Measurements from ENCODE around the gene HSFX4.
"Not testable (repeated sequence)": the region's sequence is repeated elsewhere in the genome, so short reads cannot be mapped to it uniquely, and the experiment has no call there.

HSFX4 gene, protein sequence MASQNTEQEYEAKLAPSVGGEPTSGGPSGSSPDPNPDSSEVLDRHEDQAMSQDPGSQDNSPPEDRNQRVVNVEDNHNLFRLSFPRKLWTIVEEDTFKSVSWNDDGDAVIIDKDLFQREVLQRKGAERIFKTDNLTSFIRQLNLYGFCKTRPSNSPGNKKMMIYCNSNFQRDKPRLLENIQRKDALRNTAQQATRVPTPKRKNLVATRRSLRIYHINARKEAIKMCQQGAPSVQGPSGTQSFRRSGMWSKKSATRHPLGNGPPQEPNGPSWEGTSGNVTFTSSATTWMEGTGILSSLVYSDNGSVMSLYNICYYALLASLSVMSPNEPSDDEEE

DNA sequence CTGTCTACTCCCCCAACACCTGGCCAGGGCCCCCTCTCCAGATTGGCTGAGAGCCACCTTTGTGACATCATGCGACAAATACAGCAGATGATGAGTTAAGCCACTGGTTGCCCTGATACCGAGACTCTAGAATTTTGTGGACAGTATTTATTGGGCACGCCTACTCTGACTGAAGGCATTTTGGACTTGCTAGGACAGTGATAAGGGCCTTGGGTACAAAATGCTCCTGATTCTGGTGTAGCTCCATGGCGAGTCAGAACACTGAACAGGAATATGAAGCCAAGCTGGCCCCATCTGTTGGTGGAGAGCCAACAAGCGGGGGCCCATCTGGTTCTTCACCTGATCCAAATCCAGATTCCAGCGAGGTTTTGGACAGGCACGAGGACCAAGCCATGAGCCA lies at the start of gene HSFX4:
Gene HSFX4 (plus strand): TSS at position 174 of the 400 bp plus-strand sequence. CDS start 72 bp downstream, at position 246.
- DNase-seq = not testable (repeated sequence)

DNA sequence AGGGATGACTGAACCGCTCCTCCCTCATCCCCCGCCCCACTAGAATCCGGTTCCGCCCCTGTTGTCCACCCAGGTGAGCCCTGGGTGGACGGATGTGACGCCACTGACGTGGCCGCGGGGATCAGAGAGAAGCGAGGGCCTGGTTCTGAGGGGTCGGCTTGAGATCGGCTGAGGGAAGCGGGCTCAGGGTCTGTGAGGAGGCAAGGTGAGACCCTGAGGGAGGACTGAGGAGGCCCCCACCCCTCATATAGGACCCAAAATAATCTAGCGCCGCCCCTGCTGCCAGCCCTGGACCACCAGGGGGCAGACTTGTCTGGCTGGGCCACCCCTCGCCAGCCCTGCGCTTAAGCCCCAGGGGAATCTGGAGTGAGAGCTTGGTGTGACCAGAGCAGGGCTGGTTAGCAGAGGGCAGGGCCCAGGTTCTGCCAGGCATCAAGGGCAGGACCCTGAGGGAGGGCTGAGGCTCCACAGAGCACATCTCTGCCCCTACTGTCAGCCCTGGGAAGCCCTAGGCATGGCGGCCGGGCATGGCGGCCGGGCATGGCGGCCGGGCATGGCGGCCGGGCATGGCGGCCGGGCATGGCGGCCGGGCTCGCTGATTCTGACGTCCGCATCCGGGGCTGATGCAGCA lies 48.2 kb upstream of the HSFX4 start, which contains the start of gene MAGEA8:
Gene MAGEA8 (plus strand): TSS at position 103 of the 631 bp plus-strand sequence. CDS start 3,090 bp downstream, outside the sequence.
- DNase-seq = no peak

DNA sequence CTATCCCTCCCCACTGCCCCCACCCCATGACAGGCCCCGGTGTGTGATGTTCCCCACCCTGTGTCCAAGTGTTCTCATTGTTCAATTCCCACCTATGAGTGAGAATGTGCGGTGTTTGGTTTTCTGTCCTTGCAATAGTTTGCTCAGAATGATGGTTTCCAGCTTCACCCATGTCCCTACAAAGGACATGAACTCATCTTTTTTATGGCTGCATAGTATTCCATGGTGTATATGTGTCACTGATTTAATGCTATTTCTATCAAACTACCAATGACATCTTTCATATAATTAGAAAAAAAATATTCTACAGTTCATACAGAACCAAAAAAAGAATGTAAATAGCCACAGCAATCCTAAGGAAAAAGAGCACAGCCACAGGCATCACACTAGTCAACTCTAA lies 38.5 kb upstream of the HSFX4 start:
- DNase-seq = not testable (repeated sequence)

DNA sequence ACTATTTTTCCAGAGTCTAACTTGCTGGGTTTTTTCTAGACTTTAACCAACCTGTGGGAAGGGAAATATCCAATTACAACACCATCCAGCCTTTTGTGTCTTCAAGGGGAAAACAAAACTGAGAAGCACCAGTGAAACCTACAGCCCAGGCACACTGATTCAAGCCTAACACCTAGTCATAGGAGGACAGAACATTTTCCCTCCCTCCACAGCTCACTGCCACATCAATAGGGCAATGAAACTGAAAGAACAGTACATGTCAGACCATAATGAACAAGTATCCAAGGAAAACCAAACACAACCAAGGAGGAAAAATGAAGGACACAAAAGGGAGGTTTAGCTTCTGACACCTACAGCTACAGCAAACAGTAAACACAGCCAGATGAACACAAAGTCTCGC lies 30.8 kb upstream of the HSFX4 start:
- no peak for DNase-seq

DNA sequence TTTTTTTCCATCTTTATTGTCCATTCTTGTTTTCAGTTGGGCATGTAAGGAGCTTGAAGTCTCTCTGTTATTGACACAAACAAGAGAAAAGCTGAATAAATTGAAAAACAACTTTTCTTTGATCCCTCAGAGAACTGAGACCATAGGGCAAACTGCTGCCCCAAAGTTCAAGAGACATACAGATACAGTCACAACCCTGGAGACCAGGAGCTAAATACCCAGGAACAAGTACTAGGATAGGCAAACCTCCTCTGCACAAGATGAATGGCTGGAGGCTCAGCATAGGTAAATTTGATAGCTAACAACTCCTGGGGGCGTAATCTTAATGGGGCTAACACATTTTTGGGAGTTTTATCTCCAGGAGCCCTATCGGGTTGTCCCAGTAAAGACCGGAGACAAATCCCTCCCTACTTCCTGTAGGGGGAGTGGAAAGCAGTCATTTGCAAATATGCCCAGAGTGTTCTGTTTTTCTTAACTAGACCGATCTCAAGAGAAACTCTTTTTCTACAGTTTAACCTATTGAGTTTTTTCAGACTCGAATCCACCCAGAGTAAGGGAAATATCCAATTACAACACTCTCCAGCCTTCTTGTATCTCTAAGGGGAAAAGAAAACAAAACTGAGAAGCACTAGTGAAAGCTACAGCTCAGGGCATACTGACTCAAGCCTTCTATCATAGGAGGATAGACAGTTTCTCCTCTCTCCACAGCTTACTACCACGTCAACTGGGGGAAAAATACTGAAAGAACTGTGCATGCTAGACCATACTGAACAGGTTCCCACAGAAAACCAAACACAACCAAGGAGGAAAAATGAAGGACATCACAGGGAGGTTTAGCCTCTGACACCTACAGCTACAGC lies 25.3 kb upstream of the HSFX4 start:
- no peak for DNase-seq

DNA sequence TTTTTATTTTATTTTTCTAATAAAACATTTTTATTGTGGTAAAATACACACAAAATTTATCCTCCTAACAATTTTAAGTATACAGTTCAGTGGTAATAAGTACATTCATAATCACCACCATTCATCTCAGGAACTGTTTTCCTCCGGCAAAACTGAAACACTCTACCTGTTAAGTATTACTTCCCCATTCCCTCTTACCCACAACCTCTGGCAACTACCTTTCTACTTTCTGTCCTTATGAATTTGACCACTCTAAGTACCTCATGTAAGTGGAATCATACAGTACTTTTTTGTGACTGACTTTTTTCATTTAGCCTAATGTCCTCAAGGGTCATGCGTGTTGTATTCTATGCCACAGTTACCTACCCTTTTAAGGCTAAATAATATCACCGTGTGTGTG lies 21.1 kb upstream of the HSFX4 start:
- no peak for DNase-seq

DNA sequence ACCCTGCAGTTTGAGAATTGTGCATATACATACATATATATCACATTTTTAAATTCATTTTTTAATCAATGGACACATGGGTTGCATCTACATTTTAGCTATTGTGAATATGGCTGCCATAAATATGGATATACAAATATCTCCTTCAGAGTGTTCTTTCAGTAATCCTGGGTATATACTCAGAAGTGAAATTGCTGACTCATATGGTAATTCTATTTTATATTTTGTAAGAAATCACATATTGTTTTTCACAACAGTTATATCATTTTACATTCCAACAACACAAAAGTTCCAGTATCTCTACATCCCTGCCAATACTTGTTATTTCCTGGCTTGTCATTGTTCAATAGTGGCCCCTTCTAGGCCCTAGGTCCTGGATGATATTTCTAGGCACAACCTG lies 20.6 kb upstream of the HSFX4 start:
- DNase-seq = no peak

DNA sequence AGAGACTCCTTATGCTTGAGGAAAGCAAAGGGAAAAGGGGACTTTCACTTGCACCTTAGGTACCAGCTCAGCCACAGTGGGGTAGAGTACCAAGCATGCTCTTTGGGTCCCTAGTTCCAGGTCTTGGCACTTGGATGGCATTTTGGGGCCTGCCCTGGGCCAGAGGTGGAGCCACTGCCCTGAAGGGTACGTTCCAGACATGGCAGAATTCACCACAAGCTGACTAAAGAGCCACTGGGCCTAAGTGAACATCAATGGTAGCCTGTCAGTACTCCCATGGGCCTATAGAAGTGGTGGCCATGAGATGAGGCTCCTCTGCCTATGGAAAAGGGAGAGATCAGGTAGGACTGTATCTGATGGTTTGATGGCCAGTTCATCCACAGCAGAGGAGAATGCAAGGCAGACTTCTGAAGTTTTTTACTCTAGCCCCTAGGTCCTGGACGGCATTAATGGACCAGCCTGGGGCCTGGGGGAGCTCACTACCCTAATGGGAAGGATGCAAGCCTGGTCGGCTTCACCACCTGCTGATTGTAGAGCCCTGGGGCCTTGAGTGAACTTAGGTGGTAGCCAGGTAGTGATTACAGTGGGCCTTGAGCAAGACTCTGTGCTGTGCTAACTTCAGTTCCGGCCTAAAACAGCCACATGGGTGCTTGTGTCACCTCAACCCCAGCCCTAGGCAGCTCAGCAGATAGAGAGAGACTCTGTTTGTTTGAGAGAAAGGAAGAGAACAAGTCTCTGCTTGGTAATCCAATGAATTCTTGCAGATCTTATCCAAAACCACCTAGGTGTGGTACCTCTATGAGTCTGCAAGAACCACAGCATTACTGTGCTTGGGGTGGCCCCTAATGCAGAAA lies 19.8 kb upstream of the HSFX4 start:
- DNase-seq = no peak

DNA sequence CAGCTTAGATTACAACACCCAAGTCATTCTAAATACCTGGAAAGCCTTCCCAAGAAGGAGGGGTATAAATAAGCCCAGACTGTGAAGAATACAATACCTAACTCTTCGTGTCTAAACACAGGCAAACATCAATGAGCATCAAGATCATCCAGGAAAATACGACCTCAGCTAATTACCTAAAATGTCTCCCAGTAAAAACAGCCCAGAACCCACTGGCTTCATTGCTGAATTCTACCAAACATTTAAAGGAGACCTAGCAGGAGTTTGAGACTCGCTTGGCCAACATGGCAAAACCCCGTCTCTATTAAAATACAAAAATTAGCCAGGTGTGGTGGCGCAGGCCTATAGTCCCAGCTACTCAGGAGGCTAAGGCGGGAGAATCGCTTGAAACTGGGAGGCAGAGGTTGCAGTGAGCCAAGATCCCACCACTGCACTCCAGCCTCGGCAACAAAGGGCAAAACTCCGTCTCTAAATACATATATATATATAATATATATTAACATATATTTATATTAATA lies 19.1 kb upstream of the HSFX4 start:
- no peak for DNase-seq

DNA sequence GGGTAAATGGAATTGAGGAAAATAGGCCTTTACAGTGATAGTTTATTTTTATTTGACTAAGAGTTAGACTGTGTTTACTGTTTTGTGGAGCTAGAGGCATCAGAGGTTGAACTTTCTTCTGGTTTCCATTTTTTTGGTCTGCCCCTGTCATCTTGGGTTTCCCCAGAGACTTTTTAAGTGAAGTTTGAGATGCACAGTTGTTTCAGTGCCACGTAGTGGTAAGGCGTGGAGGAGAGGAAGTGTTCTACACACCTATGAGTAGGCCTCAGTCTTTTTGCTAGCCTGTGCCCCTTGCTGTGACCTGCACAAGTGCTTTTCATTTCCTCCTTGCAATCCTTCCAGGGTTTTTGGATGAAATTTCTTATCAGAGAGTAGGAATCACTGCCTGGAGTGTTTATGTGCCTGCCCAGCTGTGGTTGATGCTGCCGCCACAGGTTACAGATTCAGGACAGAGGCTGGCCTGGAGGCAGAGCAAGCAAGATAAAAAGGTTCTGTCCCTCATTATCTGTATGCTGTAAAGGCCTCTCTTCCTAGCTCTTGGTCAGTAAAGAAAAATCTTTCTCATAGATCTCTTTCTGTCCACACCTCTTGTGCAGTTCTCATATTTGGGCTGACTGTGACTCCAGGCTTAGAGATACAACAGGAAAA lies 12.5 kb upstream of the HSFX4 start:
- no peak for DNase-seq

DNA sequence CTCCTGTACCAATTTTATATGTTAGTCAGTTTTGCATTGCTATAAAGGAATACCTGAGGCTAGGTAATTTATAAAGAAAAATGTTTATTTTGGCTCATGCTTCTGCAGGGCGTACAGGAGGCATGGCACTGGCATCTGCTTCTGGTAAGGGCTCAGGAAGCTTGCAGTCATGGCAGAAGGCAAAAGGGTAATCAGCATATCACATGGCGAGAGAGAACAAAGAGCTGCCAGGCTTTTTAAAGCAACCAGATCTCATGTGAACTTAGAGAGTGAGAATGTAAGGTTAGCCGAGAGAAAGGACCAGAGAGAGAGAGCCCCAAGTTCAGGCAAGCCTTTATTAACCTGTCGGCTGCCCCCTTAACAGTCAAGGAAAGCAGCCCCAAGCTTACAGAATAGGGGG lies 5.5 kb upstream of the HSFX4 start:
- DNase-seq = not testable (repeated sequence)

DNA sequence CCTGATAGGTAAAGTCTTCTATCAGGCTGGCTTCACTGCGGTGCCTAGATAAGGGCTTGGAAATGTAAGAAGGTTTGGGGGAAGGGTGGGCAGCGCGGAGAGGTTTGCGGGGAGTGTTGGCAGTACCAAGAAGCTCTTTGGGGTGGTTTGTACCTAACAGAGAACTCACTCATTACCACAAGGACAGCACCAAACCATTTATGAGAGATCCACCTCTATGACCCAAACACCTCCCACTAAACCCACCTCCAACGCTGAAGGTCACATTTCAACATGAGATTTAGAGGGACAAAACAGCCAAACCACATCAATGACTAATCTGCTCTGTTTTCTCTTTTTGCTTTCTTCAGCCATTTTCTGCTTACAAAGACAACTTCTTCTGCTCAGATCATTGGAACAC lies 4.9 kb upstream of the HSFX4 start:
- not testable (repeated sequence) for DNase-seq

DNA sequence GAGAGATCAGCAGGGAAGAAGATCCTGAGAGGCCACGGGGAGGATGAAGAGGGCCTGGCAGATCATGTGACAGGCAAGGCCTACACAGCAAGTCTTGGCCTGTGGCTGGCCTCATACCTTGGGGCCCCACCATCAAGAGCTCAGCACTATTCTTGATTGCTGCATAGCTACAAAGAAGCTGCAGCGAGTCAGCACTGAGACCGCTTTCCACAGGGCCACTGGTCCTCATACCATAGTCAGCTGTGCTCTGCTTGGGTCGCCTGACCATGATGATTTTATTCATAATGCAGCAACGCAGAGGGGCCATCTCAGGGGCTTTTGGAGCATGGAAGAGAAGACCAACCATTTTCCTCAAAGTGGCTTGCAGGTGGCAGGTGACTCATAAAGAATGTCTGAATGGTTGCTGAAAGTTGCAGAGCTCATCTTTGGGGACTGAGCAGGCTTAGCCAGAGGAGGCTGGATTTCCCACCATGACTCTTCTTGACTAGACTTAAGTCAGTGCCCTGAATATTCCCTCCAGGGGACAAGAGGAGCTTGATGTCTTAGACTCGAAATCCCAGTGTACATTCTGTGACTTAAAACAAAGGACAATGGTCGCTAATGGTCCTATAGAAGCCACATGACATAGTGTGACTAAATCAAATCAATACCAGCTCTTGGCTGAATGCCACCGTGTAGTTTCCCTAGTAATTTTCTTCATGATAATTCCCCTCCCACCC lies 2.0 kb upstream of the HSFX4 start:
- DNase-seq = not testable (repeated sequence)

DNA sequence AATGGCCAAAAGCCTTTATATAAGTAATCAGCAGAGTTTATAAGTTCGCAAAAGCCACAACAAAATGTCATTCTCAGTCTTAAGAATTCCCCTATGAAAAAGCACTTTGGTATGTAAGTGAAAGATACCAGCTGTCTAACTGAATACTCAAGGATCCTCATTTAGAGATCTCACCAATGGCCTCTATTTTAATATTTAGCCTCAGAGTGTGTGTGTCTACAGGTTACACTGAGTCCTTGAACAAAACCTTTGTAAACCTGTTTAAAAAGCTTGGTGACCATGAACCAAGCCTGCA lies 1.5 kb upstream of the HSFX4 start:
- not testable (repeated sequence) for DNase-seq

DNA sequence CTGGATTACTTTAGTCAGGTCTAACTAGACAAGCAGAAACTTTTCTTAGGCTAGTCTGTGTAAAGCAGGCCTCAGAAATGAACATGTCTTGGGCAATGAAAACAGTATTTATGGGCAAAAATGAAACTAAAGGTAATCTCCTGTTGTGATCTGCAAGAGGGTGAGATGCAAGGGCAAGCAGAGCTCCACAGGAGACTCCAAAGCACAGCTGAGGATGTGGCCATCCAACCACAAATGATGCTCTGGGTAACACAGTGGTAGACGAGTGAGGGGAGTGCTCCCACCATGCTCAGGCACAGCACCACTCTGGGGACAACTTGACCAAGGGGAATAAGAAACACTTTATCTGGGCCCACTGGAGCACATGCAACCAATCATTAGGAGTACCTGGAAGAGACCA lies 738 bp upstream of the HSFX4 start:
- not testable (repeated sequence) for DNase-seq

DNA sequence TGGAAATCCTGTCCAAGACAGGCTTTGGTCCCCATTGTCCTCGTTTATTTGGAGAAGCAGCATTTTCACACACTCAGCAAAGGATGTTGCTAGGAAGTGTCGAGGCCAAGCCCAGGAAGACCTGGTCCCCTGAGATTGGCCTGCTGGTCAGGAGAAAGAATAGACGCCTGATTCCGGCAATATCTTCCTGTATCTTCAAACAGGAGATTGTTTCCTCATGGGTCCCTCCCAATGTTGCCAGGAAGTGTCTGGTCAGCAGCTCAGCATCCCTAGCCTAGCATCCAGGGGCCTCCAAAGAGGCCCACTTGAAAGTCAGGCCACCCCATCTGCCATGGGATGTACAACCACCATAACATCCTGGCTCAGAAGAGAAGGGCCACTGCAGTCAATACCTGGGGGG lies 2.0 kb downstream of the HSFX4 start:
- not testable (repeated sequence) for DNase-seq

DNA sequence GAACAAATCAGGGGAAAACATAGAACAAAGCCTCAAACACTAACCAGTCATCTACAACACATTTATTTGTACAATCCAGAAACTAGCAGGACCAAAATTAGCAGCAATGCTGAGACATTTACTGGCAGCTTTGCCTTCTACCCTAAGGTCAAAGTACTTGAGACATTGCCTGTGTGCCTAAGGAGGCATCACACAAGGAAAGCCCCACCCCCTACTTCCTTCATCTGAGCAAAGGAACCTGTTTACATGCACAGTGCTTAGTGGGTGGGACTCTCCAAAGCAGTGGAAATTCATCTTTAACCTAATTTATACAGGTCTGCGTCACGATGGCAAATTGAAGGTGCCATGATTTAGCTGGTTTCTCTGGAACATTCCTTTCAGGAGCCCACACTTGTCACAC lies 2.8 kb downstream of the HSFX4 start:
- DNase-seq = not testable (repeated sequence)

DNA sequence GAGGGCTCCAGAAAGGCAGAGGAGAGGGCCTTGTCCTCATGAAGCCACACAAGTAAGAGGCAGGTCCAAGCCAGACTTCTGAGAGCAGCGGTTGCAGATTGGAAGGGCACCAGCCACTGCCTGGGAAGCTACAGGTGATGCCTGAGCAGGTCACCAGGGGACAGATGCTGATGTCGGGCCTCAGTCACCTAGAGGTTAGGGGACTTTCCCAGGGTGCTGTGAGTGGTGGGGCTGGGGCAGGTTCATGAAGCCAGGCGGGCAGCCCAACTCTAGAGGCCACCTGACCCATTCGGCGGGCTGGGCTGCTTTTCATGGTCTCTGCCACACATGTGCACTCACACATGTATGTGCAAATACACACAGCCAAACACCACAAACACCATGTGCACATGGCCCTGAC lies 3.6 kb downstream of the HSFX4 start:
- not testable (repeated sequence) for DNase-seq

DNA sequence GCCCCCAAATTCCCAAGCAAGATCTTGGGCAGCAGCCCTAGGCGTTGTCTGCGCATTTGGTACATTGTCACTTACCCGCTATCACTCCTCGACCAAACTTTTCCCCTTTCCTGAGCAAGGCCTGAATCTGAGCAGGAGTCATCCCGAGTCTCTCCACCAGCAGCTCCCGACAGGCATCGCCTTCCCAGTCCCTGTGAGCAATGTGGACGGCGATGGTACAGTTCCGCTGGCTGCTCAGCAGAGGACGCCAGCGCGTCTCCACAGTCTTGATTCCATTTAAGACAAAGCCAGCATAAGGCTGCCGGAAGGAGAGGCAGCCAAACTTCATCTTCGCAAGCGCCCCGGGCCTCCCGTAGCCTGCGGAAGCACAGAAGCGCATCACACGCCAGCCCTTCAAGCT lies 4.2 kb downstream of the HSFX4 start:
- not testable (repeated sequence) for DNase-seq

DNA sequence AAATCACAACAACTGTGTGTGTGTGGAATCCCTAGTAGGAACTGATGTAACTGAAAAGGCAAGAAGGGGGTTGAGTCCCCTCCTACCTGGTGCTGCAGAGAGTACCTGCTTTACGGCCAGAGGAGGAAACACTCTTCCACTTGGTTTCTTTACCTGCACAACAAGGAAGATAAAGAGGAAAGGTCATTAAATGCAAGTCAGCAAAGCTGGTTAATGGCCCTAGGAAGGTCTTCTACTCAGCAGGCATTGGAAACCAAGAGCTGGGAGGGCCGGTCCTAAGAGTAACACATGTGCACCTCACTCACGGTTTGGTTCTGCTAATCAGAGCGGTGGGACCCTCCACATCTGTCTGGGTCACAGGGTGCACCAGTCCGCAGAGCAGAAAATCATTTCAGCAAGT lies 8.0 kb downstream of the HSFX4 start:
- DNase-seq = not testable (repeated sequence)

DNA sequence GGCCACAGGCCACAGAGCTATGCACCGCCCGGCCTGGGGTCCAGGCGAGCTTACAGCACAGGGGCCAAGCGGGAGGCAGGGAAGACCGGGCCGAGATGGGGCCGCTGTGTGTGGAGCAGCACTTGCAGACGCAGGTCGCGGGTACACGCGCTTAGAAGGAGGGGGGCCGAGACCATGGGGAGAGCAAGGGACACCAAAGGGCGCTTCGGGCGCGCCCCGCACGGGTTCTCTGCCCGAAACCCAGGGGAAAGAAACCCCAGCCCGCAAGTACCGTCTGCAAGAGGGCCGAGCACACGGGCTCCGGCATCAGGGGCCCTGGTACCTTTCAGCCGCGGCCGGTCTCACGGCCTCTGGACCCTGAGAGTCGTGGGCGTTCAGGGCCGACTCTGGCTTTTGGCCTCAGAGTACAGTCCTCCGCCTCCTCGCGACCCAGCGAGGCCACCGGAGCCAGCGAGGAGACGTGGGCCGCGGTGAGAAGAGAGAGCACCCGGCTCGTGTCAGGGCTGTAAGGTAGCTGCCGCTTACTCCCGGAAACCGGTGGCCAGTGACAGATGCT lies 8.6 kb downstream of the HSFX4 start:
- DNase-seq = no peak
